Endothelial cell of umbilical vein (primary cell): ENCODE data around the gene FOSL2.

Experiments
- CTCF ChIP-seq, 2 donors: IDR thresholded peaks; 1 replicate in 1 of 2; 2 replicates in 1 of 2; pipeline ENCODE4 v1.5.1; 2011; ENCODE audit warnings: low read length in 2 of 2, mild to moderate bottlenecking in 2 of 2, moderate library complexity in 2 of 2, control low read depth in 1 of 2, inconsistent platforms in 1 of 2, low read depth in 1 of 2; ENCODE audit not compliant: insufficient read depth in 1 of 2; ENCODE audit errors: extremely low read depth in 1 of 2
- POLR2A ChIP-seq: IDR thresholded peaks from 2 replicates; pipeline ENCODE4 v1.6.1; 2012; ENCODE audit warnings: low read depth, mild to moderate bottlenecking, control low read depth, low read length

GRCh38 chr2:28378679-28379584 is 13.7 kb upstream of the FOSL2 start:
- TF ChIP-seq CTCF (IDR thresholded peaks at IDR 0.05; ENCODE audit: extremely low read depth in 1 of 2, insufficient read depth in 1 of 2, low read depth in 1 of 2, low read length in 2 of 2): no peak
- TF ChIP-seq POLR2A: no peak
